CD4-positive, CD25-positive, alpha-beta regulatory T cell (primary cell): Measurements from ENCODE around the gene COPZ1. TPM values are rescaled to one million over a fixed set of nuclear protein-coding genes. Genes with fewer than 3 reads are reported as not detected.

Experiments used
- ATAC-seq, 2 donors: fragments of 150-1000 bp; cut with Tn5 transposase; one replicate each; pipeline ENCODE4 v1.10.0; 2021; ENCODE audit warnings: low read depth in 2 of 2, moderate number of reproducible peaks in 2 of 2, moderate library complexity in 1 of 2
- DNase-seq, 3 donors: peaks; one replicate each; pipeline versions ENCODE4 v3.0.0 to v3.0.0-alpha.2; 2012 to 2022; ENCODE audit warnings: mixed read lengths in 1 of 3
- H3K27ac ChIP-seq: one replicate; pipeline ENCODE4 v1.7.0; 2013; ENCODE audit warnings: mild to moderate bottlenecking, low read length; ENCODE audit not compliant: insufficient read depth, poor library complexity, severe bottlenecking
- H3K27me3 ChIP-seq: one replicate; pipeline ENCODE4 v1.7.0; 2013; ENCODE audit warnings: low read length; ENCODE audit not compliant: control insufficient read depth, insufficient read depth
- H3K36me3 ChIP-seq: one replicate; pipeline ENCODE4 v1.7.0; 2013; ENCODE audit warnings: mild to moderate bottlenecking, low read length, moderate library complexity; ENCODE audit not compliant: control insufficient read depth, insufficient read depth
- H3K4me1 ChIP-seq: 2 replicates; pipeline ENCODE4 v1.7.0; 2013; ENCODE audit warnings: mild to moderate bottlenecking, low read length; ENCODE audit not compliant: insufficient read depth, control insufficient read depth, poor library complexity, severe bottlenecking
- H3K4me3 ChIP-seq: one replicate; pipeline ENCODE4 v1.7.0; 2013; ENCODE audit warnings: low read depth, mild to moderate bottlenecking, low read length, moderate library complexity
- H3K9me3 ChIP-seq, 2 experiments: 1 replicate in 1 of 2; 2 replicates in 1 of 2; pipeline ENCODE4 v1.7.0; 2013; ENCODE audit warnings: low read length in 2 of 2, mild to moderate bottlenecking in 1 of 2, moderate library complexity in 1 of 2; ENCODE audit not compliant: control insufficient read depth in 2 of 2
- H3K27ac Mint-ChIP-seq, 3 donors: one replicate each; pipeline ENCODE4 v1.8.0; 2020 to 2022; ENCODE audit warnings: mild to moderate bottlenecking in 3 of 3, mixed read lengths in 3 of 3, moderate library complexity in 2 of 3
- H3K27me3 Mint-ChIP-seq: one replicate; pipeline ENCODE4 v1.8.0; 2022; ENCODE audit warnings: mild to moderate bottlenecking, mixed read lengths
- H3K36me3 Mint-ChIP-seq: one replicate; pipeline ENCODE4 v1.8.0; 2020; ENCODE audit warnings: mixed read lengths
- H3K4me1 Mint-ChIP-seq, 4 donors: one replicate each; pipeline ENCODE4 v1.8.0; 2020 to 2022; ENCODE audit warnings: mixed read lengths in 4 of 4, mild to moderate bottlenecking in 1 of 4
- H3K4me3 Mint-ChIP-seq, 4 donors: one replicate each; pipeline ENCODE4 v1.8.0; 2020 to 2022; ENCODE audit warnings: mild to moderate bottlenecking in 4 of 4, mixed read lengths in 4 of 4, moderate library complexity in 3 of 4
- H3K9me3 Mint-ChIP-seq, 7 donors: one replicate each; pipeline ENCODE4 v1.8.0; 2020 to 2022; ENCODE audit warnings: mixed read lengths in 7 of 7, mild to moderate bottlenecking in 3 of 7, moderate library complexity in 2 of 7
- polyA plus RNA-seq, 4 donors: library from polyadenylated mRNA; unstranded; fragments of 300-500 nt; fragmentation: Illumina TruSeq; gene quantifications; one replicate each; pipeline ENCODE4 v1.2.3, GENCODE V29; 2021
- total RNA-seq: library from RNA; stranded (reverse); gene quantifications from one replicate; pipeline ENCODE4 v1.2.3, GENCODE V29; 2022

Gene COPZ1
- total and polyA plus RNA-seq, 5 donors from 2014 or later, result 65.3 to 213 (median 154) TPM

DNA sequence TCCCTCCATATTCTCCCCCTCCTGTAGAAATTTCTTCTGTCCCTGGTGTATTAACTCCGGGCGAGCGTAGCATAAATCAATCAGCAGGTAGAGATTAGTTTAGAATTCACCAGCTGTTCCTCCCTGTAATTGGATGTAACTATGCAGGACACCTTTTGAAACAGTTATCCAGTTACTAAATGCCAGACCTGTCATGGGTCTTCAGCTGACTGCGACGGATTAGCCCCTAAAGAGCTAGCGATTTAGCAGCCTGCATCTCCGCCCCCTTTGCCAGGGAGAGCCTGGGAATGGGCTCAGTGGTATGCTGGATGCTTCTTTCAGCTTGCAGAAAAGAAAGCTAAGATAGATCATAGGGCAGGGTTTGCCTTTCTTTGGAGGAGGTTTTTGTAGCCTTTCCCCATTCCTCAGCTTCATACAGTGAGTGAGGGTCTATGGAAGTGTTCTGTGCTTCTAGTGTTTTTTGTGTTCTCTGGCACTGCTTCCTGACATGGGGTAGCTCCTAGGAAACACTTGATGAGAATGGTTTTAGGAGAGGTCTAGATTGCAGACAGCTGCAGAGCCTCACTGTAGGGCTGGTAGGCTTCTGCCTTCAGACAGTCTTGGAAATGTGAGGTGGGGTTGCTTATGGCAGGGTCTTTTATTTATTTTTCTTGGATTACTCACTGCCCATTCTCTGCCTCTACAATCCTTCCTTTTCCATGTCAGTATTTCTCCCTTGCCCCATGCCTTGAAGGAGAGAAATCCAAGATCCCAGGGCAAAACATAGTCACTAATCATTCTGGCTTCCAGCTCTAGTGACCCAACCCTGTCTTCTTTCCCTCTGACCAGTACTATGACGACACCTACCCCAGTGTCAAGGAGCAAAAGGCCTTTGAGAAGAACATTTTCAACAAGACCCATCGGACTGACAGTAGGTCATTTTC, 16.7 kb downstream of the COPZ1 start:
- no peak overlapping the region for H3K27ac ChIP-seq
- Mint-ChIP-seq H3K27me3 (no peaks in the 10 kb centered on the region), H3K27ac (peak overlapping the region in 1 of 3 donors; percentile 38), H3K4me1 (peaks cover 13 to 23% (median 20%) of the 10 kb centered on the region in 4 donors), H3K9me3 (no peaks in the 10 kb centered on the region), H3K4me3 (no peak overlapping the region), H3K36me3 (peaks cover 37% of the 10 kb centered on the region)
- H3K9me3 ChIP-seq, result no peaks in the 10 kb centered on the region
- no peaks in the 10 kb centered on the region for H3K27me3 ChIP-seq
- ATAC-seq (no peak), DNase-seq (no peak)
- no peak overlapping the region for H3K4me3 ChIP-seq
- H3K36me3 ChIP-seq, result peaks cover 61% of the 10 kb centered on the region
- H3K4me1 ChIP-seq, result no peaks in the 10 kb centered on the region

DNA sequence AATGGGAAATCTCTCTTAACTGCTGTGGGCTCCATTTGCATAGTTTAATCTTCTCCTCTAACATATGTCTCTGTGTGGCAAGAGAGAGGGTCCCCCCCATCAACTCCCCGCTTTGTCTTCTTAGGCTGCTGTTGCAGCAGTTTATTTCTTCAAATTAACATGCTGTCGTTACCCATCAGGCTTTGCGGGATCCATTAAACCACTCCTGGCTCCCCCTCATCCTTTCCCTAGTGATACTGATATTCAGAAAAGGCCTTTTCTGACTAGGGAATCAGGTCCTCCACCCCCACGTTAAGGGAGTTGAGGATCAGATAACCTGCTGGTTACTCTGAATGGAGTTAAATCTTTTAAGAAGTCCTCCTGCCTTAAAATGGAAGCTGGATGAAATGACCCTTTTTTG, 24.1 kb downstream of the COPZ1 start:
- H3K4me3 ChIP-seq, result no peak overlapping the region
- no peaks in the 10 kb centered on the region for H3K27me3 ChIP-seq
- Mint-ChIP-seq H3K4me1 (peaks cover 0 to 21% (median 12%) of the 10 kb centered on the region in 4 donors), H3K9me3 (no peaks in the 10 kb centered on the region), H3K27ac (no peak overlapping the region), H3K4me3 (no peak overlapping the region), H3K27me3 (no peaks in the 10 kb centered on the region), H3K36me3 (peaks cover 43% of the 10 kb centered on the region)
- no peak overlapping the region for H3K27ac ChIP-seq
- H3K4me1 ChIP-seq, result peaks cover 16% of the 10 kb centered on the region
- ATAC-seq, result no peak
- H3K36me3 ChIP-seq, result peaks cover 60% of the 10 kb centered on the region
- H3K9me3 ChIP-seq, result no peaks in the 10 kb centered on the region
- DNase-seq, result no peak

DNA sequence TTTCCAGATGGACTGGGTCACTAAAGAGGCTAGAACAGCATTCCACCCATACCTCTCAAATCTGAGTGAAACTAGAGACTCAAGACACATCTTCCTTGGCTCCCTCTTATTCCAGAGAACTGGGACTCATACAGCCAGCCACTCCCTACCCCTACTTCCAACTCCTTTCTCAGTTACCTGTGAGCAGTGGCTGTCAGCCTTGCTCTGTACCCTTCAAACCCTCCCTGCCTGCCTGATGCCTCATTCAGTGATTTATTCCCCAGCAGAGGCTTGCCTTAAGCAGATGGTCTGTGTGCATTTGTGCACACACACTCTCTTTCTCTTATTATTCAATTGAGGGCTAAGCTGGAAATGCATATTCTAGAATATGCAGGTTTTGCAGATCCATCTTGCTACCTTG, 24.7 kb downstream of the COPZ1 start:
- H3K27ac ChIP-seq, result no peak overlapping the region
- H3K4me3 ChIP-seq, result no peak overlapping the region
- no peaks in the 10 kb centered on the region for H3K9me3 ChIP-seq
- H3K36me3 ChIP-seq, result peaks cover 59% of the 10 kb centered on the region
- DNase-seq (no peak), ATAC-seq (no peak)
- peaks cover 16% of the 10 kb centered on the region for H3K4me1 ChIP-seq
- Mint-ChIP-seq H3K9me3 (no peaks in the 10 kb centered on the region), H3K27me3 (no peaks in the 10 kb centered on the region), H3K4me1 (peaks cover 0 to 21% (median 12%) of the 10 kb centered on the region in 4 donors), H3K4me3 (no peak overlapping the region), H3K36me3 (peaks cover 44% of the 10 kb centered on the region), H3K27ac (peak overlapping the region in 1 of 3 donors; percentile 23)
- no peaks in the 10 kb centered on the region for H3K27me3 ChIP-seq

DNA sequence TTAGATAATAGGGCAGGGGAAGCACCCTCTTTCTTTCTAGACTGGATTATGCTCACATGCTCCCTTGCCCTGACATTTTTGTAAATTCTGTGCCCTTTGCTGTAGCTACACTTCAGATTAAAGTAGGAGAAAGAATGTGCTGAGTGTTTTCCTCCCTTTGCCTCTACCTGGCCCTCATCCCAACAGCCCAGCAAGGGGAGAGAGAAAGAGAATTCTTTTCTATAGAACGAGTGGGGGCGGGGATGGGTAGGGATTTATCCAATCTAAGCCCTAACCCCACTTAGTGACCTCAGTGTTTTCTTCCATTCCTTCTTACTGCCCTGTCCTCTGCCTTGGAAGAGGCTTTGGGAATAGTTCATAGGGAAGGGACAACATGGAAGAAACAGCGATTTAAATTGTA, 25.8 kb downstream of the COPZ1 start:
- Mint-ChIP-seq H3K27me3 (no peaks in the 10 kb centered on the region), H3K4me3 (no peak overlapping the region), H3K4me1 (peaks cover 0 to 21% (median 12%) of the 10 kb centered on the region in 4 donors), H3K36me3 (peaks cover 44% of the 10 kb centered on the region), H3K27ac (peak overlapping the region in 2 of 3 donors; percentile 73 to 87), H3K9me3 (no peaks in the 10 kb centered on the region)
- DNase-seq, result no peak
- ATAC-seq, result no peak
- H3K4me3 ChIP-seq, result no peak overlapping the region
- no peaks in the 10 kb centered on the region for H3K9me3 ChIP-seq
- H3K27ac ChIP-seq, result no peak overlapping the region
- H3K27me3 ChIP-seq, result no peaks in the 10 kb centered on the region
- H3K36me3 ChIP-seq, result peaks cover 50% of the 10 kb centered on the region
- H3K4me1 ChIP-seq, result peaks cover 16% of the 10 kb centered on the region

DNA sequence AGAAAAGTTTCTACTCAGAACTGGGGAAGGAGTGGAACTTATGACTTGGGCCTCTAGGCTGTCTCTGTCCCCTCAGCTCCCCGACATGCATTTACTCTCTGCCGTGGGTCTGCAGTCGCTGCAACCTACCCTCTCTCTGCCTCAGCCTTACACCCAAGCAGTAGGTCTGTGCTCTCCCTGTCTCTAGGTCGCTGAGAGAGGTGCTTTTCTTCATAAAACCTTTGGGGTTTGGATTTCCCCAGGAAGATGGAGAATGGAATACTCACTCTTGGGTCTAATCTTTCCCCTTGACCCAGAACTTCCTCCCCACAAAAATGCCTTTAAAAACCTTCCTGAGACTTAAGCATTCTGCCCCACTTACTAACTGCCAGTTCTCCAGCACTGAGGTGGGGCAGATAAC, 26.4 kb downstream of the COPZ1 start:
- H3K36me3 Mint-ChIP-seq, result peaks cover 44% of the 10 kb centered on the region
- peaks cover 45% of the 10 kb centered on the region for H3K36me3 ChIP-seq
- no peaks in the 10 kb centered on the region for H3K9me3 Mint-ChIP-seq
- H3K27me3 Mint-ChIP-seq, result no peaks in the 10 kb centered on the region
- no peak for ATAC-seq
- DNase-seq, result no peak
- peak overlapping the region in 2 of 3 donors; percentile 87 to 92 for H3K27ac Mint-ChIP-seq
- H3K4me1 Mint-ChIP-seq, result peaks cover 0 to 21% (median 12%) of the 10 kb centered on the region in 4 donors
- H3K27ac ChIP-seq, result no peak overlapping the region
- H3K4me3 ChIP-seq, result no peak overlapping the region
- no peaks in the 10 kb centered on the region for H3K27me3 ChIP-seq
- H3K9me3 ChIP-seq, result no peaks in the 10 kb centered on the region
- H3K4me1 ChIP-seq, result peaks cover 16% of the 10 kb centered on the region
- H3K4me3 Mint-ChIP-seq, result peak overlapping the region in 2 of 4 donors; percentile 18 to 86

DNA sequence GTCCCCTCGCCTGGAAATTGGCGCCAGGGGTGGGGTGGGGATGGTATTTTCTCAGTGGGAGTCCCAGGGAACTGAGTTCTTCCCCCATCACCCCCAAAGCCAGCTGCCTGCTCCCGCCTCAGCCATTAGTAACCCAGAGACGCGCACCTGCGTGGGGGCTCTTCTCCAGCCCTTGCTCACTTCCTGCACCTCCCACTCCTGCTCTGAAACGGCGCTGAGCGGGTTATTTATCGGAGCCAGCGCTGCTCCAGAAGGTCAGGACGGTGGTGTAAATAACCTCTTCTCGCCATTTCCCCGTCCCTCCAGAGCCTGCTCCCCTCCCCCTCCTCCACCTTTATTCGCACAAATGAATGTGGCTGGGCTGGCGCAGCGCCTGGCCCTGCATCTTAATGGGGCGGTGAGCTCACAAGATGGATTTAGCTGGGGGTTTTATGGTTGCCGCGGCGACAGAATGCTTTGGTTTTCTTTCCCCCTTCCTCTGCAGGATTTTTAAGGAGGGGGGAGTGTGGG, 27.1 kb downstream of the COPZ1 start:
- Mint-ChIP-seq H3K9me3 (no peaks in the 10 kb centered on the region), H3K4me1 (peaks cover 0 to 22% (median 12%) of the 10 kb centered on the region in 4 donors), H3K27ac (peak overlapping the region; percentile 87 to 93 (median 92)), H3K27me3 (no peaks in the 10 kb centered on the region), H3K36me3 (peaks cover 39% of the 10 kb centered on the region), H3K4me3 (peak overlapping the region; percentile 18 to 86 (median 84))
- DNase-seq, result peak in 2 of 3 donors; percentile 18 to 45
- ATAC-seq, result peak; percentile 54 to 70
- peak overlapping the region; percentile 13 for H3K4me3 ChIP-seq
- no peaks in the 10 kb centered on the region for H3K27me3 ChIP-seq
- peaks cover 16% of the 10 kb centered on the region for H3K4me1 ChIP-seq
- peak overlapping the region; percentile 26 for H3K27ac ChIP-seq
- H3K36me3 ChIP-seq, result peaks cover 38% of the 10 kb centered on the region
- H3K9me3 ChIP-seq, result no peaks in the 10 kb centered on the region

DNA sequence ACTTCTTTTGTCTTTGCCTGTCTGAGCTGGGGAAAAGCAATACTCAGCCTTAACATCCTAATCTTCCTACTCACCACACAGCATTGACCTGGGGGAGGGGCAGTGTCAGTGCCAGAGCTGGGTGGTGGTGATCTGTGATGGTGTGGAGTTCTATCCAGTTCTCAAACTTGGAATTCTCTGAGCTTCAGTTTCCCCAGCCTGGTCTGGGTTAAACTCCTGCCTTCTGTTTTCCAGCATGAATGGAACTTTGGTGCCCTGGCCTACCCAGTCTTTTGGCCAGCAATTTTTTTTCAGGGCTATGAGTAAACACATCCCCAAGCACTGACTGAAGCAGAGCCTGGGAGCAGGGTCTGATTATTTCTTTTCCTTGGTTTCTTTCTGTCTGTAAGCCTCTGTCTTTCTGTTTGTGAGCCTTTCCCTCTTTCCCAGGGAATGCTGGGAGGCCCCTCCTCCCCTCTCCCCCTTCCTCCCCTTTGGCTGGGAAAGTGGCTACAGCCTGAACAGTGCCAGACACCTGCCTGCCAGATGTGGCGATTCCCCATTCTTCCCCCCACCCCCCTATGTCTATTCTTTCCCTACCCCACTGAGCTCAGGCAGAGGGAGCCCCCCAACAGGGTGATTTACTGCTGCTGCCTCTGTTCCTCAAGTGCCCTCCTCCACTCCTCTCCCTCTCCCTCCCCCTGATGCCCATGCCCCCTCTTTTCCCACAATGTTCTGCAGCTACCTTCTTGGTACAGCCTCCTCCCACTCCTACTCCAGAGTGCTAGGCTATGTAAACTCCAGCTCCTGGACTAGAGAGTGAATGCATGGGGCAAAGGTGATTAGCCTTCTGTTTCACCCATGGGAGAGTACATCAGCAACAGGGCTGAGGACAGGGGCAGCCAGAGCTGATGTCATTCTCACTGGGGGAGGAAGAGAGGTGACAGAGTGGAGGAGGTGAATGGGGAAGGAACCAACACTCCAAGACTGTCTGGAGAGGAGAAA, 28.3 kb downstream of the COPZ1 start:
- H3K4me3 ChIP-seq, result no peak overlapping the region
- no peaks in the 10 kb centered on the region for H3K9me3 Mint-ChIP-seq
- no peak overlapping the region for H3K27ac ChIP-seq
- no peaks in the 10 kb centered on the region for H3K27me3 ChIP-seq
- H3K4me3 Mint-ChIP-seq, result peak overlapping the region in 3 of 4 donors; percentile 55 to 86 (median 84)
- peaks cover 22% of the 10 kb centered on the region for H3K4me1 ChIP-seq
- H3K27me3 Mint-ChIP-seq, result no peaks in the 10 kb centered on the region
- peak overlapping the region in 2 of 3 donors; percentile 87 to 92 for H3K27ac Mint-ChIP-seq
- peaks cover 30% of the 10 kb centered on the region for H3K36me3 Mint-ChIP-seq
- ATAC-seq (no peak), DNase-seq (no peak)
- H3K36me3 ChIP-seq, result peaks cover 27% of the 10 kb centered on the region
- peaks cover 0 to 25% (median 12%) of the 10 kb centered on the region in 4 donors for H3K4me1 Mint-ChIP-seq
- H3K9me3 ChIP-seq, result no peaks in the 10 kb centered on the region
